Prostate gland (tissue), 2 donors: ENCODE results near the gene DLG2. TPM values are rescaled to one million over a fixed set of nuclear protein-coding genes. Genes with fewer than 3 reads are reported as not detected.

Experiments
- DNase-seq: peaks from one replicate; pipeline ENCODE4 v3.0.0-alpha.2; 2019; ENCODE audit warnings: low spot score
- H3K27ac ChIP-seq, 2 donors: fragments of 200-600 bp; sonication (generic); 2 replicates each; pipeline ENCODE4 v1.5.1; 2017 to 2019
- H3K27me3 ChIP-seq: fragments of 200-600 bp; sonication (generic); replicated peaks from 2 replicates; pipeline ENCODE4 v1.5.1; 2019; ENCODE audit not compliant: insufficient read depth
- H3K36me3 ChIP-seq, 2 donors: fragments of 200-600 bp; sonication (generic); 1 replicate in 1 of 2; 2 replicates in 1 of 2; pipeline versions ENCODE4 v1.5.1 to v1.8.1; 2017 to 2019
- H3K4me1 ChIP-seq: fragments of 200-600 bp; sonication (generic); replicated peaks from 2 replicates; pipeline ENCODE4 v1.5.1; 2019
- H3K4me3 ChIP-seq, 2 donors: fragments of 200-600 bp; sonication (generic); 2 replicates each; pipeline ENCODE4 v1.5.1; 2017 to 2019
- H3K9me3 ChIP-seq: fragments of 200-600 bp; sonication (generic); 2 replicates; pipeline ENCODE4 v1.5.1; 2017
- POLR2A ChIP-seq: fragments of 450-650 bp; IDR thresholded peaks from one replicate; pipeline ENCODE4 v1.6.1; 2016; ENCODE audit warnings: antibody characterized with exemption, mild to moderate bottlenecking
- POLR2AphosphoS5 ChIP-seq: sonication (generic); formaldehyde crosslinking; IDR thresholded peaks from one replicate; pipeline ENCODE4 v1.6.1; 2017; ENCODE audit warnings: antibody characterized with exemption
- WGBS: methylation state at CpG from one replicate; pipeline ENCODE4 v1.1.5; 2018; 5-methylcytosine and 5-hydroxymethylcytosine counted together
- intact Hi-C: fragments of 100-400 bp; cut with DNase I; formaldehyde crosslinking; loops from one replicate; pipeline ENCODE4 v1.14.2; 2022
- total RNA-seq, 2 donors: library from RNA; depleted of rRNA; stranded (reverse); fragments of >200 nt; gene quantifications; one replicate each; pipeline ENCODE4 v1.1.0, GENCODE V29; 2016
- TF ChIP-seq, protein P1 (sequence below), 4 experiments: fragments of 200-600 bp in 2 of 4; fragments of 450-650 bp in 2 of 4; sonication (generic) in 2 of 4; IDR thresholded peaks; 1 replicate in 3 of 4; 2 replicates in 1 of 4; pipeline ENCODE4 v1.5.1; 2016 to 2019; ENCODE audit warnings: antibody characterized with exemption in 4 of 4, mild to moderate bottlenecking in 2 of 4, moderate library complexity in 2 of 4

The DLG2 gene
- total RNA-seq, 2 donors from 2014 or later = 9.8 to 16.2 TPM

GRCh38 chr11:84608837-84609196, 1018.3 kb downstream of the DLG2 start:
- H3K36me3 ChIP-seq = no peaks in the 10 kb centered on the region
- H3K4me1 ChIP-seq = no peaks in the 10 kb centered on the region
- no peaks in the 10 kb centered on the region for H3K27me3 ChIP-seq
- 30% methylated on average over 2 of the region's 2 CpGs for WGBS
- intact Hi-C loops = no loop called here
- H3K27ac ChIP-seq = no peak overlapping the region
- TF ChIP-seq, protein P1, sequence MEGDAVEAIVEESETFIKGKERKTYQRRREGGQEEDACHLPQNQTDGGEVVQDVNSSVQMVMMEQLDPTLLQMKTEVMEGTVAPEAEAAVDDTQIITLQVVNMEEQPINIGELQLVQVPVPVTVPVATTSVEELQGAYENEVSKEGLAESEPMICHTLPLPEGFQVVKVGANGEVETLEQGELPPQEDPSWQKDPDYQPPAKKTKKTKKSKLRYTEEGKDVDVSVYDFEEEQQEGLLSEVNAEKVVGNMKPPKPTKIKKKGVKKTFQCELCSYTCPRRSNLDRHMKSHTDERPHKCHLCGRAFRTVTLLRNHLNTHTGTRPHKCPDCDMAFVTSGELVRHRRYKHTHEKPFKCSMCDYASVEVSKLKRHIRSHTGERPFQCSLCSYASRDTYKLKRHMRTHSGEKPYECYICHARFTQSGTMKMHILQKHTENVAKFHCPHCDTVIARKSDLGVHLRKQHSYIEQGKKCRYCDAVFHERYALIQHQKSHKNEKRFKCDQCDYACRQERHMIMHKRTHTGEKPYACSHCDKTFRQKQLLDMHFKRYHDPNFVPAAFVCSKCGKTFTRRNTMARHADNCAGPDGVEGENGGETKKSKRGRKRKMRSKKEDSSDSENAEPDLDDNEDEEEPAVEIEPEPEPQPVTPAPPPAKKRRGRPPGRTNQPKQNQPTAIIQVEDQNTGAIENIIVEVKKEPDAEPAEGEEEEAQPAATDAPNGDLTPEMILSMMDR (IDR thresholded peaks at IDR 0.05) = no peak
- no peak for TF ChIP-seq POLR2A
- no peak for TF ChIP-seq POLR2AphosphoS5
- no peak overlapping the region for H3K4me3 ChIP-seq
- no peak for DNase-seq
- H3K9me3 ChIP-seq = no peaks in the 10 kb centered on the region

DNA sequence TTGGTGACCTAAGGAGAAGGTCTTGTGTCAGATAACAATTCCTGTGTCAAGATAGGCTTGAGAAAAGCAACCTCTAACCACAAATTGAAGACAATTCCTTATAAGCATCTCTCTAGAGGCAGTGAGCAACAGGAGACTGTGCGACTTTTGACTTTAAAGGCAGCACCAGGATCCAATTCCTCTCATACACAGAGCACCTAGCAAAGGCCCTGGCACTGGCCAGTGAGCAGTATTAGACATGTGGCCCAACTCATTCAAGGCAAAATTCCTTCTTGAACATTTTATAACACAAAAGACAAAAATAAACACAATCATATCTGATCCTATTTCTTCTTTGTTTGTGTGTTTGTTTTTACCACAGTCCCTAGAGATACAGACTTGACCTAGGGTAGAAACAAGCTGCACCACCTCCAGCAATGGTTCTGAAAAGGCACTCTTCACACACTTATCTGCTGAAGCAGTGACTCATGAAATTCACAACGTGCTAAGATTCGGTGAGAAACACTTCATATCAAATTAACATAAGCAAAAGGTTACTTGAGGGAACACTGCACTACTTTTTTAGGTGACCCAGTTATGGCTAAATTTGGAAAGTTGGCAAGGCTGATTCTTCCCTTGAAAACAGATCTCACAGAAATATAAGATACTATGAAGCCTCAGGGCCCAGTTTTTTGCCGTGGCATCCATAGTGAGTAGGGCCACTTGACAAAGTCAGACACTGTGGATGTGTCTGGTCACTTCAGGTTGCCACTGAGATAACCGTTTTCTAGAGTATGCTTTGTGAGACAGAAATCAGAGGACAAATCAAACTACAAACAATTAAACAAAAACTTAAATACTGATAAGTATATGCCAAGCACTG, 1018.9 kb downstream of the DLG2 start:
- Histone ChIP-seq H3K27me3 (no peaks in the 10 kb centered on the region), H3K4me3 (no peak overlapping the region), H3K27ac (no peak overlapping the region), H3K9me3 (no peaks in the 10 kb centered on the region), H3K36me3 (no peaks in the 10 kb centered on the region), H3K4me1 (no peaks in the 10 kb centered on the region)
- TF ChIP-seq POLR2A (no peak), POLR2AphosphoS5 (no peak)
- TF ChIP-seq, protein P1 (IDR thresholded peaks at IDR 0.05) = no peak
- intact Hi-C loops = no loop called here
- 40% methylated on average over 5 of the region's 5 CpGs for WGBS
- no peak for DNase-seq

DNA sequence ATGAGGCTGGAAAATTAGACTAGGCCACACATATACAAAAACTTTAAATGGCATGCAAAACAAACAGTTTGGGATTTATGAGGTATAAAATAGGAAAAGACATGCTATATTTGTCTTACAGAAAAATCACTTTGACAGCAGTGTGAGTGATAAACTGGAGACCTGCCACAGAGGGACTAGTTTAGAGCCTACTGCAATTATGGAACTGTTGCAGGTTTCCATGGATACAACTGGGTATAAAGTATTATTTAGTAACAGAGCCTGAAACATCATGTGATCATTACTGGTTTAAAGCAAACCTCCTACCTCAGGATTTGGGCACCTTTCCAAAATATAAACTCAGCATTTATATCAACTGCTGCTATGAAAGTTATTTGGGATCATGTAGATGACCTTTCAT, 1032.5 kb downstream of the DLG2 start:
- H3K27ac ChIP-seq = no peak overlapping the region
- TF ChIP-seq POLR2A (no peak), POLR2AphosphoS5 (no peak)
- TF ChIP-seq, protein P1 (IDR thresholded peaks at IDR 0.05) = no peak
- H3K27me3 ChIP-seq = no peaks in the 10 kb centered on the region
- DNase-seq = no peak
- H3K9me3 ChIP-seq = no peaks in the 10 kb centered on the region
- no peaks in the 10 kb centered on the region for H3K4me1 ChIP-seq
- no peak overlapping the region for H3K4me3 ChIP-seq
- no peaks in the 10 kb centered on the region for H3K36me3 ChIP-seq
- intact Hi-C loops = no loop called here

GRCh38 chr11:84590106-84590505, 1037.0 kb downstream of the DLG2 start:
- H3K4me3 ChIP-seq = no peak overlapping the region
- H3K36me3 ChIP-seq = no peaks in the 10 kb centered on the region
- H3K27ac ChIP-seq = no peak overlapping the region
- no peaks in the 10 kb centered on the region for H3K9me3 ChIP-seq
- no peak for DNase-seq
- no peaks in the 10 kb centered on the region for H3K4me1 ChIP-seq
- intact Hi-C loops = no loop called here
- TF ChIP-seq, protein P1 (IDR thresholded peaks at IDR 0.05) = no peak
- TF ChIP-seq POLR2A (no peak), POLR2AphosphoS5 (no peak)
- H3K27me3 ChIP-seq = no peaks in the 10 kb centered on the region
- 33% methylated on average over 2 of the region's 2 CpGs for WGBS
